Memory B cell (primary cell): ENCODE measurements around the gene AGTRAP.

ENCODE experiments used
- ATAC-seq: fragments of 150-1000 bp; cut with Tn5 transposase; 2 replicates; pipeline ENCODE4 v1.10.0; 2021; ENCODE audit warnings: low read depth, mild to moderate bottlenecking, moderate library complexity
- DNase-seq, 2 donors: peaks; one replicate each; pipeline ENCODE4 v3.0.0; 2022; ENCODE audit warnings: low spot score in 2 of 2
- H3K27ac Mint-ChIP-seq: one replicate; pipeline ENCODE4 v1.8.0; 2022; ENCODE audit warnings: mild to moderate bottlenecking, moderate library complexity, mixed read lengths
- H3K27me3 Mint-ChIP-seq: one replicate; pipeline ENCODE4 v1.8.0; 2022; ENCODE audit warnings: mixed read lengths
- H3K36me3 Mint-ChIP-seq: one replicate; pipeline ENCODE4 v1.8.0; 2022; ENCODE audit warnings: mild to moderate bottlenecking, mixed read lengths
- H3K4me1 Mint-ChIP-seq: one replicate; pipeline ENCODE4 v1.8.0; 2022; ENCODE audit warnings: mixed read lengths
- H3K4me3 Mint-ChIP-seq: one replicate; pipeline ENCODE4 v1.8.0; 2022; ENCODE audit warnings: mild to moderate bottlenecking, moderate library complexity, mixed read lengths
- H3K9me3 Mint-ChIP-seq: one replicate; pipeline ENCODE4 v1.8.0; 2022; ENCODE audit warnings: mixed read lengths

AGTRAP gene

GRCh38 chr1:11795238-11795890 is 59.4 kb downstream of the AGTRAP start:
- Mint-ChIP-seq H3K27me3 (no peaks in the 10 kb centered on the region), H3K36me3 (peaks cover 22% of the 10 kb centered on the region), H3K9me3 (no peaks in the 10 kb centered on the region), H3K4me1 (peaks cover 7% of the 10 kb centered on the region), H3K4me3 (no peak overlapping the region), H3K27ac (no peak overlapping the region)
- DNase-seq: no peak
- no peak for ATAC-seq

- H3K27ac Mint-ChIP-seq: no peak overlapping the region
- DNase-seq: no peak
Observed at GRCh38 chr1:11796036-11796828, 60.3 kb downstream of the AGTRAP start.

DNA sequence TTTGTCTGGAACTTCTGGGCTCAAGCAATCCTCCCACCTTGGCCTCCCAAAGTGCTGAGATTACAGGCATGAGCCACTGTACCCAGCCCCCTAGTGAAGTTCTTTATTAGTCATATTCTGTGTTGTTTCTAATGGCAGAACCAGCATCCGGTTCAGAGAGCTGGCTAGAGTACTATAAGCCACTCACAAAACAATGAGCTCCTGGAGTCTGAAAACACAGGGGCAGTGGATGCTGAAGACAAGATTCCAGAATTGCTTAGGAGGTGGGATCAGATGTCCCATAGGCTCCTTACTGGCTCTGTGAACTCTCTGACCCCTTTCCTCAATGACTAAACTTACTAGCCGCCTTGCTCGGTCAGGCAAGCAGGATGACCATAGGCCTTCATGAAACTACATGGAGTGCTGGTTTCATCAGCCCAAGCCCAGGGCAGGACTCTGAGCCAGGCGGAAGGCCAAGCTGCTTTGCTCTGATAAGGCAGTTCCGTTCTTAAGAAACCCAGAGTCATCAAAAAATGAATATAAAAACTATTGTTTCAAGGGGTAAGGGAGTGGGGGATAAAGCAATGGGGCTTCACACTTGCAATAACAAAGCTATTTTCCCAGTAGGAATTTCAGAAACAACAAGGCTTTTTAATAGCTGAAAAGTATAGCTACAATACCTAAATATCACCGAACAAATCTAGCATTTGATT is 61.7 kb downstream of the AGTRAP start:
- no peak overlapping the region for H3K27ac Mint-ChIP-seq
- H3K4me1 Mint-ChIP-seq: peaks cover 14% of the 10 kb centered on the region
- H3K27me3 Mint-ChIP-seq: no peaks in the 10 kb centered on the region
- H3K9me3 Mint-ChIP-seq: no peaks in the 10 kb centered on the region
- peaks cover 21% of the 10 kb centered on the region for H3K36me3 Mint-ChIP-seq
- no peak for DNase-seq
- H3K4me3 Mint-ChIP-seq: no peak overlapping the region
- ATAC-seq: no peak

More at GRCh38 chr1:11796036-11796828, 60.3 kb downstream of the AGTRAP start:
- Mint-ChIP-seq H3K4me3 (no peak overlapping the region), H3K36me3 (peaks cover 27% of the 10 kb centered on the region), H3K4me1 (peaks cover 11% of the 10 kb centered on the region), H3K27me3 (no peaks in the 10 kb centered on the region), H3K9me3 (no peaks in the 10 kb centered on the region)
- no peak for ATAC-seq

- ATAC-seq: no peak
- Mint-ChIP-seq H3K36me3 (peaks cover 21% of the 10 kb centered on the region), H3K27ac (no peak overlapping the region), H3K4me3 (no peak overlapping the region), H3K4me1 (peaks cover 24% of the 10 kb centered on the region), H3K27me3 (no peaks in the 10 kb centered on the region), H3K9me3 (no peaks in the 10 kb centered on the region)
- DNase-seq: no peak
Observed at GRCh38 chr1:11799099-11799498, 63.2 kb downstream of the AGTRAP start.

DNA sequence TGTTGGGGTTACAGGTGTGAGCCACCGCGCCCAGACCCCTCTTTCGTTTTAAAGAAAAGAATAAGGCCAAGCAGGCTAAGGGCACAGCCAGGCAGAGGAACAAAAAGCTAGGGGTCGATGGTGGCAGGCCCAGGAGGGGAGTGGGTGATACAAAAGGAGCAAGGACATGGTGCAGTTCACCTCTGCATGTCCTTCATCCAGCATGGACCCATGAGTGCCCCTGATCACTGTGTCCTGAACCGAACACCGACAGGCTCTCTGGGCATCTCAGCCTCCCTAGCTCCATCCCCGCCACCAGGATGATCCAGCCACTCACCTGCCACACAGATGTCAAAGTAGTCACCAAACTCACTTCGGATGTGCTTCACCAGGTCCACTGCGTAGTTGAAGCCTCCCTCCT is 64.0 kb downstream of the AGTRAP start:
- no peak overlapping the region for H3K27ac Mint-ChIP-seq
- no peak for DNase-seq
- peaks cover 18% of the 10 kb centered on the region for H3K36me3 Mint-ChIP-seq
- no peak for ATAC-seq
- no peak overlapping the region for H3K4me3 Mint-ChIP-seq
- H3K27me3 Mint-ChIP-seq: no peaks in the 10 kb centered on the region
- peaks cover 32% of the 10 kb centered on the region for H3K4me1 Mint-ChIP-seq
- H3K9me3 Mint-ChIP-seq: no peaks in the 10 kb centered on the region

GRCh38 chr1:11800391-11800755 is 64.4 kb downstream of the AGTRAP start:
- peaks cover 15% of the 10 kb centered on the region for H3K36me3 Mint-ChIP-seq
- DNase-seq (no peak), ATAC-seq (no peak)
- no peaks in the 10 kb centered on the region for H3K27me3 Mint-ChIP-seq
- H3K4me3 Mint-ChIP-seq: no peak overlapping the region
- no peak overlapping the region for H3K27ac Mint-ChIP-seq
- H3K9me3 Mint-ChIP-seq: no peaks in the 10 kb centered on the region
- peaks cover 33% of the 10 kb centered on the region for H3K4me1 Mint-ChIP-seq
